Liver (tissue), 3 donors: ENCODE data around the gene UPF1.

Experiments
- ATF3 ChIP-seq: IDR thresholded peaks from 2 replicates; pipeline ENCODE4 v1.6.1; 2016; ENCODE audit warnings: antibody characterized with exemption
- CTCF ChIP-seq: fragments of 150-350 bp; IDR thresholded peaks from 2 replicates; pipeline ENCODE4 v1.5.1; 2017; ENCODE audit warnings: improper control_type of control experiment, low read depth, low read length; ENCODE audit not compliant: missing input control
- EGR1 ChIP-seq, 2 donors: IDR thresholded peaks; 2 replicates each; pipeline ENCODE4 v1.6.1; 2016 to 2018; ENCODE audit warnings: antibody characterized with exemption in 2 of 2, low read depth in 2 of 2
- GABPA ChIP-seq, 2 donors: IDR thresholded peaks in 1 of 2; conservative IDR thresholded peaks in 1 of 2; 2 replicates each; pipeline ENCODE4 v1.6.1; 2016; ENCODE audit warnings: antibody characterized with exemption in 2 of 2, mild to moderate bottlenecking in 1 of 2, moderate library complexity in 1 of 2
- JUND ChIP-seq, 2 donors: IDR thresholded peaks; 2 replicates each; pipeline ENCODE4 v1.6.1; 2016; ENCODE audit warnings: antibody characterized with exemption in 2 of 2
- MAX ChIP-seq: IDR thresholded peaks from 2 replicates; pipeline ENCODE4 v1.6.1; 2016; ENCODE audit warnings: antibody characterized with exemption
- SP1 ChIP-seq: IDR thresholded peaks from 2 replicates; pipeline ENCODE4 v1.6.1; 2018; ENCODE audit warnings: antibody characterized with exemption, mild to moderate bottlenecking
- YY1 ChIP-seq: IDR thresholded peaks from 2 replicates; pipeline ENCODE4 v1.6.1; 2016; ENCODE audit warnings: antibody characterized with exemption, mild to moderate bottlenecking
- donor health status: healthy.
- donor health status: healthy.

- TF ChIP-seq JUND (IDR thresholded peaks at IDR 0.05) (no peak), MAX (no peak), CTCF (no peak), ATF3 (no peak), YY1 (no peak), EGR1 (IDR thresholded peaks at IDR 0.05; ENCODE audit: low read depth in 2 of 2) (no peak), SP1 (no peak), GABPA (IDR thresholded peaks at IDR 0.05 in 1 of 2, conservative IDR thresholded peaks at IDR 0.05 in 1 of 2) (no peak)
Observed at GRCh38 chr19:18861235-18861634, 29.5 kb downstream of the UPF1 start.
